ENCODE measurements around the gene CIAO2B.

GRCh38 chr16:66908762-66909559 lies 25.2 kb downstream of the CIAO2B start:
- TF ChIP-seq CTCF (IDR thresholded peaks at IDR 0.05) (no peak), POLR2AphosphoS5 (IDR thresholded peaks at IDR 0.05) (no peak)

Measured in sigmoid colon (tissue), 4 donors.